ENCODE measurements around the gene MYO10. TPM values are rescaled to one million over a fixed set of nuclear protein-coding genes. Genes with fewer than 3 reads are reported as not detected.
"Not testable (repeated sequence)": the region's sequence is repeated elsewhere in the genome, so short reads cannot be mapped to it uniquely, and the experiment has no call there.

The MYO10 gene
- total RNA-seq, 1 experiment from 2014 or later = 89.8 TPM

DNA sequence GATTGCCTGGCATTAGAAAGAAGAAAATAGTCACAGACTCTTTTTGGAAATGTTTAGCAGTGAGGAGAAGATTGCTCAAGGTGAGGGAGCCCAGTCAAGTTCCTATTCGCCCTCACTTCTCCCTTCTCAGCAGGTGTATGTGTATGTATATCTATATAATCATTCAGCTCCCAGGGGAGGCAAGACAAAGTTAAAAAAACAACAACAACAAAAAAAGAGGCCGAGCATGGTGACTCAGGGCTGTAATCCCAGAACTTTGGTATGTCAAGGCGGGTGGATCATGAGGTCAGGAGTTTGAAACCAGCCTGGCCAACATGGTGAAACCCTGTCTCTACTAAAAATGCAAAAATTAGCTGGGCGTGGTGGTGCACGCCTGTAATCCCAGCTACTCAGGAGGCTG lies 197.7 kb downstream of the MYO10 start:
- peaks cover 75% of the 10 kb centered on the region for H3K4me1 Mint-ChIP-seq
- DNase-seq (ENCODE audit: low spot score); ATAC-seq; H3K9me3 Mint-ChIP-seq; H3K27me3 Mint-ChIP-seq (ENCODE audit: low read depth): not testable (repeated sequence)
- ChIA-PET POLR2A (interaction anchor here (0.6 to 0.9 kb wide), 2 partner anchors 23 to 413 kb away, joined by 3 to 4 read pairs; no protein-coding TSS in a partner anchor), CTCF (interaction anchor here (0.8 to 2.4 kb wide), 3 partner anchors 39 to 452 kb away, joined by 4 to 11 read pairs (median 11); no protein-coding TSS in a partner anchor)
- H3K36me3 Mint-ChIP-seq = peaks cover 15% of the 10 kb centered on the region
- peak overlapping the region; percentile 92 for H3K27ac Mint-ChIP-seq
- TF ChIP-seq, protein P1, sequence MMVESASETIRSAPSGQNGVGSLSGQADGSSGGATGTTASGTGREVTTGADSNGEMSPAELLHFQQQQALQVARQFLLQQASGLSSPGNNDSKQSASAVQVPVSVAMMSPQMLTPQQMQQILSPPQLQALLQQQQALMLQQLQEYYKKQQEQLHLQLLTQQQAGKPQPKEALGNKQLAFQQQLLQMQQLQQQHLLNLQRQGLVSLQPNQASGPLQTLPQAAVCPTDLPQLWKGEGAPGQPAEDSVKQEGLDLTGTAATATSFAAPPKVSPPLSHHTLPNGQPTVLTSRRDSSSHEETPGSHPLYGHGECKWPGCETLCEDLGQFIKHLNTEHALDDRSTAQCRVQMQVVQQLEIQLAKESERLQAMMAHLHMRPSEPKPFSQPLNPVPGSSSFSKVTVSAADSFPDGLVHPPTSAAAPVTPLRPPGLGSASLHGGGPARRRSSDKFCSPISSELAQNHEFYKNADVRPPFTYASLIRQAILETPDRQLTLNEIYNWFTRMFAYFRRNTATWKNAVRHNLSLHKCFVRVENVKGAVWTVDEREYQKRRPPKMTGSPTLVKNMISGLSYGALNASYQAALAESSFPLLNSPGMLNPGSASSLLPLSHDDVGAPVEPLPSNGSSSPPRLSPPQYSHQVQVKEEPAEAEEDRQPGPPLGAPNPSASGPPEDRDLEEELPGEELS (CRISPR knock-in tag; IDR thresholded peaks at IDR 0.05) = peak; percentile 55; the same call in 1 of the 2 replicates
- H3K4me3 Mint-ChIP-seq = peak overlapping the region; percentile 80

DNA sequence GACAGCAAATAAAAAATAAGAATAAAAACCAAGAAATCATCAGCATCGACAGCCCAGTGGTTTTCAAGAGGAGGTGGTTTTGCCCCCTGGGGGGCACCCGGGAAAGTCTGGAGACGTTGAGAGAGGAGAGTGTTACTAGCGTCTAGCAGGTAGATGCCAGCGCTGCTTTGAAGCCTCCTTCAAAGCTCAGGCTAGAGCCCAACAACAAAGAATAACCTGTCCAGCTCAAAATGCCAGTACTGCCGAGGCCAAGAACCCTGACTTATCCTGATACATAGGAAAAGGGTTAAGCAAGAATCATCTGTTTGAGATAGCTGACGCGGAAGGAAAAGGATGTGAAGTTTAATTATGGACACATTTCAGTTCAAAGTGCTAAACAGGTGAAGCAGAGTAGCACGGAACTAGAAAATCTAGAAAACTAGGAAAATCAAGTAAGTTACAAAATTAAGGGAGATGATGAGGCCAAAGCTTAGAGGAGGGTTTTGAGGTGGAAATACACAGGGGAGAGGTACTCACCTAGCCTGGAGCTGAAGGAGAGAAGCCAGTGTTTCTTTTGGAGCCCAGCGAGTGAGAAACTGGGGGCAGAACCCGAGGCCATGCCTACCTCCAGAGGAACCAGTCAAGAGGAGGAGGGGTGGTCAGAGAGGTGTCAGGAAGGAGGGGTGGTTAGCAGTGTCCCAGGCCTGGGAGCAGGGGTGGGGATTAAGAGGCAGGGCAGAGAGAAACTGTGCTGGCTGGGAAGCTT lies 198.3 kb downstream of the MYO10 start:
- ChIA-PET POLR2A (interaction anchor here (0.9 kb wide), 1 partner anchor 72 kb away, joined by 3 read pairs; no protein-coding TSS in a partner anchor), CTCF (interaction anchor here (0.8 to 2.4 kb wide), 3 partner anchors 39 to 452 kb away, joined by 4 to 11 read pairs (median 11); no protein-coding TSS in a partner anchor)
- peak; percentile 64 for DNase-seq (ENCODE audit: low spot score)
- Mint-ChIP-seq H3K27ac (peak overlapping the region; percentile 92), H3K4me3 (peak overlapping the region; percentile 80), H3K4me1 (peaks cover 75% of the 10 kb centered on the region), H3K36me3 (peaks cover 16% of the 10 kb centered on the region), H3K27me3 (ENCODE audit: low read depth) (no peaks in the 10 kb centered on the region), H3K9me3 (no peaks in the 10 kb centered on the region)
- ATAC-seq = peak; percentile 79
- TF ChIP-seq, protein P2, sequence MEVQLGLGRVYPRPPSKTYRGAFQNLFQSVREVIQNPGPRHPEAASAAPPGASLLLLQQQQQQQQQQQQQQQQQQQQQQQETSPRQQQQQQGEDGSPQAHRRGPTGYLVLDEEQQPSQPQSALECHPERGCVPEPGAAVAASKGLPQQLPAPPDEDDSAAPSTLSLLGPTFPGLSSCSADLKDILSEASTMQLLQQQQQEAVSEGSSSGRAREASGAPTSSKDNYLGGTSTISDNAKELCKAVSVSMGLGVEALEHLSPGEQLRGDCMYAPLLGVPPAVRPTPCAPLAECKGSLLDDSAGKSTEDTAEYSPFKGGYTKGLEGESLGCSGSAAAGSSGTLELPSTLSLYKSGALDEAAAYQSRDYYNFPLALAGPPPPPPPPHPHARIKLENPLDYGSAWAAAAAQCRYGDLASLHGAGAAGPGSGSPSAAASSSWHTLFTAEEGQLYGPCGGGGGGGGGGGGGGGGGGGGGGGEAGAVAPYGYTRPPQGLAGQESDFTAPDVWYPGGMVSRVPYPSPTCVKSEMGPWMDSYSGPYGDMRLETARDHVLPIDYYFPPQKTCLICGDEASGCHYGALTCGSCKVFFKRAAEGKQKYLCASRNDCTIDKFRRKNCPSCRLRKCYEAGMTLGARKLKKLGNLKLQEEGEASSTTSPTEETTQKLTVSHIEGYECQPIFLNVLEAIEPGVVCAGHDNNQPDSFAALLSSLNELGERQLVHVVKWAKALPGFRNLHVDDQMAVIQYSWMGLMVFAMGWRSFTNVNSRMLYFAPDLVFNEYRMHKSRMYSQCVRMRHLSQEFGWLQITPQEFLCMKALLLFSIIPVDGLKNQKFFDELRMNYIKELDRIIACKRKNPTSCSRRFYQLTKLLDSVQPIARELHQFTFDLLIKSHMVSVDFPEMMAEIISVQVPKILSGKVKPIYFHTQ (CRISPR knock-in tag; IDR thresholded peaks at IDR 0.05) = no peak
- TF ChIP-seq CBFB (CRISPR knock-in tag; IDR thresholded peaks at IDR 0.05; ENCODE audit: low read depth) = peak; percentile 16; the same call in 1 of the 2 replicates
- TF ChIP-seq ZNF121 (CRISPR knock-in tag; IDR thresholded peaks at IDR 0.05) = 0 out of 2 replicates have a peak, but pooled peaks have one; percentile 10
- TF ChIP-seq GABPB1 (CRISPR knock-in tag; IDR thresholded peaks at IDR 0.05) = 0 out of 2 replicates have a peak, but pooled peaks have one; percentile 26

DNA sequence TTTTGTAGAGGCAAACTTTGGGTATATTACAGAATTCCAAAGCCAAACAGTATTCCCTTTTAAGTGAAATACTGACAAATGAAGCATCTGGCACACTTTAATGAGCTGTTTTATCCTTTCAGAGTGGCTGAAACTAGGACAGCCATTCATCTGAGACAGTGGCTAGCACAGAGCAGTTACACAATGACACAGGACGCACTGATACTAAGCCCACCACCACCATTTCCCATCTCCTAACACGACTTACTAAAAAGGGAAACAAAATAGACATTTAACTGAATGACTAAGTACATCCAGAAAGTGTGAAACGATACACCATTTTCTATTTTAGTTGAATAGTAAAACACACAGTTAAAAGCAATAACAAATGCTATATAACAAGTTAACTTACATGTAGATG lies 198.9 kb downstream of the MYO10 start:
- no peak for ATAC-seq
- CTCF ChIA-PET = interaction anchor here (1.6 to 2.4 kb wide), 2 partner anchors 46 to 453 kb away, joined by 6 to 11 read pairs; no protein-coding TSS in a partner anchor
- H3K9me3 Mint-ChIP-seq = no peaks in the 10 kb centered on the region
- H3K27me3 Mint-ChIP-seq (ENCODE audit: low read depth) = no peaks in the 10 kb centered on the region
- peak overlapping the region; percentile 80 for H3K4me3 Mint-ChIP-seq
- peak overlapping the region; percentile 92 for H3K27ac Mint-ChIP-seq
- peaks cover 75% of the 10 kb centered on the region for H3K4me1 Mint-ChIP-seq
- DNase-seq (ENCODE audit: low spot score) = no peak
- peaks cover 20% of the 10 kb centered on the region for H3K36me3 Mint-ChIP-seq
- TF ChIP-seq, protein P3, sequence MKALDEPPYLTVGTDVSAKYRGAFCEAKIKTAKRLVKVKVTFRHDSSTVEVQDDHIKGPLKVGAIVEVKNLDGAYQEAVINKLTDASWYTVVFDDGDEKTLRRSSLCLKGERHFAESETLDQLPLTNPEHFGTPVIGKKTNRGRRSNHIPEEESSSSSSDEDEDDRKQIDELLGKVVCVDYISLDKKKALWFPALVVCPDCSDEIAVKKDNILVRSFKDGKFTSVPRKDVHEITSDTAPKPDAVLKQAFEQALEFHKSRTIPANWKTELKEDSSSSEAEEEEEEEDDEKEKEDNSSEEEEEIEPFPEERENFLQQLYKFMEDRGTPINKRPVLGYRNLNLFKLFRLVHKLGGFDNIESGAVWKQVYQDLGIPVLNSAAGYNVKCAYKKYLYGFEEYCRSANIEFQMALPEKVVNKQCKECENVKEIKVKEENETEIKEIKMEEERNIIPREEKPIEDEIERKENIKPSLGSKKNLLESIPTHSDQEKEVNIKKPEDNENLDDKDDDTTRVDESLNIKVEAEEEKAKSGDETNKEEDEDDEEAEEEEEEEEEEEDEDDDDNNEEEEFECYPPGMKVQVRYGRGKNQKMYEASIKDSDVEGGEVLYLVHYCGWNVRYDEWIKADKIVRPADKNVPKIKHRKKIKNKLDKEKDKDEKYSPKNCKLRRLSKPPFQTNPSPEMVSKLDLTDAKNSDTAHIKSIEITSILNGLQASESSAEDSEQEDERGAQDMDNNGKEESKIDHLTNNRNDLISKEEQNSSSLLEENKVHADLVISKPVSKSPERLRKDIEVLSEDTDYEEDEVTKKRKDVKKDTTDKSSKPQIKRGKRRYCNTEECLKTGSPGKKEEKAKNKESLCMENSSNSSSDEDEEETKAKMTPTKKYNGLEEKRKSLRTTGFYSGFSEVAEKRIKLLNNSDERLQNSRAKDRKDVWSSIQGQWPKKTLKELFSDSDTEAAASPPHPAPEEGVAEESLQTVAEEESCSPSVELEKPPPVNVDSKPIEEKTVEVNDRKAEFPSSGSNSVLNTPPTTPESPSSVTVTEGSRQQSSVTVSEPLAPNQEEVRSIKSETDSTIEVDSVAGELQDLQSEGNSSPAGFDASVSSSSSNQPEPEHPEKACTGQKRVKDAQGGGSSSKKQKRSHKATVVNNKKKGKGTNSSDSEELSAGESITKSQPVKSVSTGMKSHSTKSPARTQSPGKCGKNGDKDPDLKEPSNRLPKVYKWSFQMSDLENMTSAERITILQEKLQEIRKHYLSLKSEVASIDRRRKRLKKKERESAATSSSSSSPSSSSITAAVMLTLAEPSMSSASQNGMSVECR (CRISPR knock-in tag; IDR thresholded peaks at IDR 0.05; ENCODE audit: borderline replicate concordance) = 0 out of 2 replicates have a peak, but pooled peaks have one; percentile 4
- TF ChIP-seq JAZF1 (CRISPR knock-in tag; IDR thresholded peaks at IDR 0.05) (no peak), ESRRA (CRISPR knock-in tag; IDR thresholded peaks at IDR 0.05; ENCODE audit: borderline replicate concordance) (no peak)
- POLR2A ChIA-PET = interaction anchor here (0.9 kb wide), 1 partner anchor 71 kb away, joined by 3 read pairs; no protein-coding TSS in a partner anchor
